ENCODE results near the gene RASA2.

DNA sequence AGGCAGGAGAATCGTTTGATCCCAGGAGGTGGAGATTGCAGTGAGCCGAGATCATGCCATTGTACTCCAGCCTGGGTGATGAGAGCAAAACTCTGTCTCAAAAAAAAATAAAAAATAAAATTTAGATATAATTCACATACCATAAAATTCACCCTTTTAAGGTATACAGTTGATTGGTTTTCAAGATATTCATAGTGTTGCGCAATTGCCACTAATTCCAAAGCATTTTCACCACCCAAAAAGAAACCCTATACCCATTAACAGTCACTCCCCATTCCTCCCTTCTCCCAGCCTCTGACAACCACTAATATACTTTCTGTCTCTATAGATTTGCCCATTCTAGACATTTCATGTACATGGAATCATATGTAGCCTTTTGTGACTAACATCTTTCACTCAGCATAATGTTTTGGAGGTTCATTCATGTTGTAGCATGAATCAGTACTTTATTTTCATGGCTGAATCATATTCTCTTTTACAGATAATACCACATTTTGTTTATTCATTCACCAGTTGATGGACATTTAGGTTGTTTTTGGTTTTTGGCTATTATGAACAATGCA is 116.7 kb downstream of the RASA2 start:
- TF ChIP-seq CTCF (conservative IDR thresholded peaks at IDR 0.05; ENCODE audit: low read depth in 2 of 2) = no peak
- TF ChIP-seq, protein P1, sequence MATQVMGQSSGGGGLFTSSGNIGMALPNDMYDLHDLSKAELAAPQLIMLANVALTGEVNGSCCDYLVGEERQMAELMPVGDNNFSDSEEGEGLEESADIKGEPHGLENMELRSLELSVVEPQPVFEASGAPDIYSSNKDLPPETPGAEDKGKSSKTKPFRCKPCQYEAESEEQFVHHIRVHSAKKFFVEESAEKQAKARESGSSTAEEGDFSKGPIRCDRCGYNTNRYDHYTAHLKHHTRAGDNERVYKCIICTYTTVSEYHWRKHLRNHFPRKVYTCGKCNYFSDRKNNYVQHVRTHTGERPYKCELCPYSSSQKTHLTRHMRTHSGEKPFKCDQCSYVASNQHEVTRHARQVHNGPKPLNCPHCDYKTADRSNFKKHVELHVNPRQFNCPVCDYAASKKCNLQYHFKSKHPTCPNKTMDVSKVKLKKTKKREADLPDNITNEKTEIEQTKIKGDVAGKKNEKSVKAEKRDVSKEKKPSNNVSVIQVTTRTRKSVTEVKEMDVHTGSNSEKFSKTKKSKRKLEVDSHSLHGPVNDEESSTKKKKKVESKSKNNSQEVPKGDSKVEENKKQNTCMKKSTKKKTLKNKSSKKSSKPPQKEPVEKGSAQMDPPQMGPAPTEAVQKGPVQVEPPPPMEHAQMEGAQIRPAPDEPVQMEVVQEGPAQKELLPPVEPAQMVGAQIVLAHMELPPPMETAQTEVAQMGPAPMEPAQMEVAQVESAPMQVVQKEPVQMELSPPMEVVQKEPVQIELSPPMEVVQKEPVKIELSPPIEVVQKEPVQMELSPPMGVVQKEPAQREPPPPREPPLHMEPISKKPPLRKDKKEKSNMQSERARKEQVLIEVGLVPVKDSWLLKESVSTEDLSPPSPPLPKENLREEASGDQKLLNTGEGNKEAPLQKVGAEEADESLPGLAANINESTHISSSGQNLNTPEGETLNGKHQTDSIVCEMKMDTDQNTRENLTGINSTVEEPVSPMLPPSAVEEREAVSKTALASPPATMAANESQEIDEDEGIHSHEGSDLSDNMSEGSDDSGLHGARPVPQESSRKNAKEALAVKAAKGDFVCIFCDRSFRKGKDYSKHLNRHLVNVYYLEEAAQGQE (IDR thresholded peaks at IDR 0.05; ENCODE audit: unreplicated experiment) = no peak
- TF ChIP-seq, protein P2, sequence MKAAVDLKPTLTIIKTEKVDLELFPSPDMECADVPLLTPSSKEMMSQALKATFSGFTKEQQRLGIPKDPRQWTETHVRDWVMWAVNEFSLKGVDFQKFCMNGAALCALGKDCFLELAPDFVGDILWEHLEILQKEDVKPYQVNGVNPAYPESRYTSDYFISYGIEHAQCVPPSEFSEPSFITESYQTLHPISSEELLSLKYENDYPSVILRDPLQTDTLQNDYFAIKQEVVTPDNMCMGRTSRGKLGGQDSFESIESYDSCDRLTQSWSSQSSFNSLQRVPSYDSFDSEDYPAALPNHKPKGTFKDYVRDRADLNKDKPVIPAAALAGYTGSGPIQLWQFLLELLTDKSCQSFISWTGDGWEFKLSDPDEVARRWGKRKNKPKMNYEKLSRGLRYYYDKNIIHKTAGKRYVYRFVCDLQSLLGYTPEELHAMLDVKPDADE (IDR thresholded peaks at IDR 0.05) = no peak
- no peak for TF ChIP-seq EZH2phosphoT487 (IDR thresholded peaks at IDR 0.05; ENCODE audit: unreplicated experiment)
- no peak for TF ChIP-seq POLR2AphosphoS5 (IDR thresholded peaks at IDR 0.05; ENCODE audit: low read depth)
- no peak for TF ChIP-seq JUNB (IDR thresholded peaks at IDR 0.05; ENCODE audit: unreplicated experiment)
- no peak for TF ChIP-seq EZH2 (IDR thresholded peaks at IDR 0.05; ENCODE audit: low read depth, unreplicated experiment)
- no peak for TF ChIP-seq CREB1 (CRISPR knock-in tag; IDR thresholded peaks at IDR 0.05; ENCODE audit: low read depth)
- TF ChIP-seq, protein P3, sequence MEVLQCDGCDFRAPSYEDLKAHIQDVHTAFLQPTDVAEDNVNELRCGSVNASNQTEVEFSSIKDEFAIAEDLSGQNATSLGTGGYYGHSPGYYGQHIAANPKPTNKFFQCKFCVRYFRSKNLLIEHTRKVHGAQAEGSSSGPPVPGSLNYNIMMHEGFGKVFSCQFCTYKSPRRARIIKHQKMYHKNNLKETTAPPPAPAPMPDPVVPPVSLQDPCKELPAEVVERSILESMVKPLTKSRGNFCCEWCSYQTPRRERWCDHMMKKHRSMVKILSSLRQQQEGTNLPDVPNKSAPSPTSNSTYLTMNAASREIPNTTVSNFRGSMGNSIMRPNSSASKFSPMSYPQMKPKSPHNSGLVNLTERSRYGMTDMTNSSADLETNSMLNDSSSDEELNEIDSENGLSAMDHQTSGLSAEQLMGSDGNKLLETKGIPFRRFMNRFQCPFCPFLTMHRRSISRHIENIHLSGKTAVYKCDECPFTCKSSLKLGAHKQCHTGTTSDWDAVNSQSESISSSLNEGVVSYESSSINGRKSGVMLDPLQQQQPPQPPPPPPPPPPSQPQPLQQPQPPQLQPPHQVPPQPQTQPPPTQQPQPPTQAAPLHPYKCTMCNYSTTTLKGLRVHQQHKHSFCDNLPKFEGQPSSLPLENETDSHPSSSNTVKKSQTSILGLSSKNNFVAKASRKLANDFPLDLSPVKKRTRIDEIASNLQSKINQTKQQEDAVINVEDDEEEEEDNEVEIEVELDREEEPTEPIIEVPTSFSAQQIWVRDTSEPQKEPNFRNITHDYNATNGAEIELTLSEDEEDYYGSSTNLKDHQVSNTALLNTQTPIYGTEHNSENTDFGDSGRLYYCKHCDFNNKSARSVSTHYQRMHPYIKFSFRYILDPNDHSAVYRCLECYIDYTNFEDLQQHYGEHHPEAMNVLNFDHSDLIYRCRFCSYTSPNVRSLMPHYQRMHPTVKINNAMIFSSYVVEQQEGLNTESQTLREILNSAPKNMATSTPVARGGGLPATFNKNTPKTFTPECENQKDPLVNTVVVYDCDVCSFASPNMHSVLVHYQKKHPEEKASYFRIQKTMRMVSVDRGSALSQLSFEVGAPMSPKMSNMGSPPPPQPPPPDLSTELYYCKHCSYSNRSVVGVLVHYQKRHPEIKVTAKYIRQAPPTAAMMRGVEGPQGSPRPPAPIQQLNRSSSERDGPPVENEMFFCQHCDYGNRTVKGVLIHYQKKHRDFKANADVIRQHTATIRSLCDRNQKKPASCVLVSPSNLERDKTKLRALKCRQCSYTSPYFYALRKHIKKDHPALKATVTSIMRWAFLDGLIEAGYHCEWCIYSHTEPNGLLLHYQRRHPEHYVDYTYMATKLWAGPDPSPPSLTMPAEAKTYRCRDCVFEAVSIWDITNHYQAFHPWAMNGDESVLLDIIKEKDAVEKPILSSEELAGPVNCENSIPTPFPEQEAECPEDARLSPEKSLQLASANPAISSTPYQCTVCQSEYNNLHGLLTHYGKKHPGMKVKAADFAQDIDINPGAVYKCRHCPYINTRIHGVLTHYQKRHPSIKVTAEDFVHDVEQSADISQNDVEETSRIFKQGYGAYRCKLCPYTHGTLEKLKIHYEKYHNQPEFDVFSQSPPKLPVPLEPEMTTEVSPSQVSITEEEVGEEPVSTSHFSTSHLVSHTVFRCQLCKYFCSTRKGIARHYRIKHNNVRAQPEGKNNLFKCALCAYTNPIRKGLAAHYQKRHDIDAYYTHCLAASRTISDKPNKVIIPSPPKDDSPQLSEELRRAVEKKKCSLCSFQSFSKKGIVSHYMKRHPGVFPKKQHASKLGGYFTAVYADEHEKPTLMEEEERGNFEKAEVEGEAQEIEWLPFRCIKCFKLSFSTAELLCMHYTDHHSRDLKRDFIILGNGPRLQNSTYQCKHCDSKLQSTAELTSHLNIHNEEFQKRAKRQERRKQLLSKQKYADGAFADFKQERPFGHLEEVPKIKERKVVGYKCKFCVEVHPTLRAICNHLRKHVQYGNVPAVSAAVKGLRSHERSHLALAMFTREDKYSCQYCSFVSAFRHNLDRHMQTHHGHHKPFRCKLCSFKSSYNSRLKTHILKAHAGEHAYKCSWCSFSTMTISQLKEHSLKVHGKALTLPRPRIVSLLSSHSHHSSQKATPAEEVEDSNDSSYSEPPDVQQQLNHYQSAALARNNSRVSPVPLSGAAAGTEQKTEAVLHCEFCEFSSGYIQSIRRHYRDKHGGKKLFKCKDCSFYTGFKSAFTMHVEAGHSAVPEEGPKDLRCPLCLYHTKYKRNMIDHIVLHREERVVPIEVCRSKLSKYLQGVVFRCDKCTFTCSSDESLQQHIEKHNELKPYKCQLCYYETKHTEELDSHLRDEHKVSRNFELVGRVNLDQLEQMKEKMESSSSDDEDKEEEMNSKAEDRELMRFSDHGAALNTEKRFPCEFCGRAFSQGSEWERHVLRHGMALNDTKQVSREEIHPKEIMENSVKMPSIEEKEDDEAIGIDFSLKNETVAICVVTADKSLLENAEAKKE (CRISPR knock-in tag; IDR thresholded peaks at IDR 0.05) = no peak
- no peak for TF ChIP-seq NANOG (IDR thresholded peaks at IDR 0.05; ENCODE audit: borderline replicate concordance)
- TF ChIP-seq ZNF331 (CRISPR knock-in tag; IDR thresholded peaks at IDR 0.05; ENCODE audit: low read depth) = no peak

Data from GM23338 (cell line).